SU-DHL-6 (cell line): Measurements from ENCODE around the gene BRINP2.

Source experiments
- EZH2phosphoT487 ChIP-seq: fragments of 200-600 bp; sonication (generic), shearing (Covaris generic); conservative IDR thresholded peaks from 2 replicates; pipeline ENCODE4 v1.6.1; 2018; ENCODE audit warnings: mild to moderate bottlenecking, antibody characterized with exemption, low read length, moderate library complexity, mixed read lengths
- TF ChIP-seq, protein P1 (sequence below): fragments of 200-600 bp; sonication (generic); IDR thresholded peaks from one replicate; pipeline ENCODE4 v1.5.1; 2017; ENCODE audit warnings: antibody characterized with exemption, mild to moderate bottlenecking, low read length, moderate library complexity; ENCODE audit not compliant: insufficient read depth, poor library complexity, severe bottlenecking

DNA sequence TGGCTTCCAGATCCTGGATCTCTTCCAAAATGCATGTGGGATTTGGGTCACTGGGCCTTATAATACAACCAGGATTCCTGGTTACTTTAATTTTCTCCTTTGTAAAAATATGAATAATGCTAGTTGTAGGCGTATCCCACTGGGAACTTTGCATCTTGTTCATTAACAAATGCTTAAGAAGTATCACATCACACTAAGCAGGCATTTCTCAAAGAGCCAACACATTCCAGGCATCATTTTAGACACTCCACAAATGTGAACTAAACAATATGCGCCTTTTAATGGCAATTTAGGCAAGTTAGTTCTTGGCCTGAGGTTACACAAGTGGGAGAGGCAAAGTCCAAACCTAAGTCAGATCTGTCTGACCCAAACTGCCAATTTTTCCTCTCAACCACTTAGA lies 15.9 kb downstream of the BRINP2 start:
- TF ChIP-seq, protein P1, sequence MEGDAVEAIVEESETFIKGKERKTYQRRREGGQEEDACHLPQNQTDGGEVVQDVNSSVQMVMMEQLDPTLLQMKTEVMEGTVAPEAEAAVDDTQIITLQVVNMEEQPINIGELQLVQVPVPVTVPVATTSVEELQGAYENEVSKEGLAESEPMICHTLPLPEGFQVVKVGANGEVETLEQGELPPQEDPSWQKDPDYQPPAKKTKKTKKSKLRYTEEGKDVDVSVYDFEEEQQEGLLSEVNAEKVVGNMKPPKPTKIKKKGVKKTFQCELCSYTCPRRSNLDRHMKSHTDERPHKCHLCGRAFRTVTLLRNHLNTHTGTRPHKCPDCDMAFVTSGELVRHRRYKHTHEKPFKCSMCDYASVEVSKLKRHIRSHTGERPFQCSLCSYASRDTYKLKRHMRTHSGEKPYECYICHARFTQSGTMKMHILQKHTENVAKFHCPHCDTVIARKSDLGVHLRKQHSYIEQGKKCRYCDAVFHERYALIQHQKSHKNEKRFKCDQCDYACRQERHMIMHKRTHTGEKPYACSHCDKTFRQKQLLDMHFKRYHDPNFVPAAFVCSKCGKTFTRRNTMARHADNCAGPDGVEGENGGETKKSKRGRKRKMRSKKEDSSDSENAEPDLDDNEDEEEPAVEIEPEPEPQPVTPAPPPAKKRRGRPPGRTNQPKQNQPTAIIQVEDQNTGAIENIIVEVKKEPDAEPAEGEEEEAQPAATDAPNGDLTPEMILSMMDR: no peak
- no peak for TF ChIP-seq EZH2phosphoT487
